MCF 10A (cell line): Measurements from ENCODE around the gene PLXNA1. TPM values are rescaled to one million over a fixed set of nuclear protein-coding genes. Genes with fewer than 3 reads are reported as not detected.

ENCODE experiments used
- BruUV-seq: library from RNA; stranded (reverse); fragments of 400-500 nt; replicated peaks from 2 replicates; lab custom pipeline; 2021; lab: Mats Ljungman, UMichigan
- CTCF ChIA-PET: fragments of 300-600 bp; sonication (Branson Sonifier 250); formaldehyde crosslinking; extraction: SDS; loops from one replicate; lab custom pipeline; 2021; ENCODE audit warnings: antibody characterized with exemption, inconsistent platforms; lab: Yijun Ruan, JAX
- POLR2A ChIA-PET: fragments of 300-600, 350-650 bp; sonication (Branson Sonifier 250); formaldehyde crosslinking; extraction: SDS; loops from one replicate; lab custom pipeline; 2020; ENCODE audit warnings: antibody characterized with exemption, inconsistent platforms; lab: Yijun Ruan, JAX
- DNase-seq: peaks from one replicate; pipeline ENCODE4 v3.0.0-alpha.2; 2018; ENCODE audit not compliant: unreplicated experiment
- H3K27ac Mint-ChIP-seq: one replicate; pipeline ENCODE4 v1.8.0; 2022; ENCODE audit warnings: mild to moderate bottlenecking, low read depth, mixed read lengths; ENCODE audit not compliant: unreplicated experiment
- H3K27me3 Mint-ChIP-seq: one replicate; pipeline ENCODE4 v1.8.0; 2022; ENCODE audit warnings: mixed read lengths; ENCODE audit not compliant: insufficient read depth, unreplicated experiment
- H3K36me3 Mint-ChIP-seq: one replicate; pipeline ENCODE4 v1.8.0; 2022; ENCODE audit warnings: mild to moderate bottlenecking, moderate library complexity, mixed read lengths; ENCODE audit not compliant: insufficient read depth, unreplicated experiment
- H3K4me1 Mint-ChIP-seq: one replicate; pipeline ENCODE4 v1.8.0; 2022; ENCODE audit warnings: mixed read lengths; ENCODE audit not compliant: insufficient read depth, unreplicated experiment
- H3K4me3 Mint-ChIP-seq: one replicate; pipeline ENCODE4 v1.8.0; 2022; ENCODE audit warnings: mild to moderate bottlenecking, moderate library complexity, mixed read lengths; ENCODE audit not compliant: unreplicated experiment
- H3K9me3 Mint-ChIP-seq: one replicate; pipeline ENCODE4 v1.8.0; 2022; ENCODE audit warnings: mixed read lengths; ENCODE audit not compliant: unreplicated experiment
- CTCF ChIP-seq: fragments of 200-600 bp; IDR thresholded peaks from one replicate; pipeline ENCODE4 v1.8.0; 2022; ENCODE audit warnings: antibody characterized with exemption, mild to moderate bottlenecking; ENCODE audit not compliant: unreplicated experiment
- intact Hi-C: fragments of 100-400 bp; cut with micrococcal nuclease; formaldehyde crosslinking; loops from 2 replicates; pipeline ENCODE4 v1.14.1; 2022
- total RNA-seq: library from RNA; stranded (reverse); gene quantifications from 2 replicates; pipeline ENCODE4 v1.2.3, GENCODE V29; 2022

Gene PLXNA1
- total RNA-seq, 1 experiment from 2014 or later: 48.4 TPM

- no peak overlapping the region for H3K4me3 Mint-ChIP-seq
- TF ChIP-seq CTCF: no peak
- no peak overlapping the region for H3K27ac Mint-ChIP-seq
- DNase-seq: no peak
- intact Hi-C loops: no loop called here
- H3K9me3 Mint-ChIP-seq: no peaks in the 10 kb centered on the region
- H3K27me3 Mint-ChIP-seq: no peaks in the 10 kb centered on the region
- H3K4me1 Mint-ChIP-seq: peaks cover 9% of the 10 kb centered on the region
- CTCF ChIA-PET: interaction anchor here (0.5 to 1.5 kb wide), 2 partner anchors 440 to 546 kb away, joined by 3 read pairs; no protein-coding TSS in a partner anchor
- H3K36me3 Mint-ChIP-seq: peaks cover 42% of the 10 kb centered on the region
- POLR2A ChIA-PET: interaction anchor here (1.3 kb wide), 1 partner anchor 23 kb away, joined by 5 read pairs; no protein-coding TSS in a partner anchor
- BruUV-seq: no TSS peak
Measured at GRCh38 chr3:127013181-127013580, 30.3 kb downstream of the PLXNA1 start.

GRCh38 chr3:127013758-127014535, 31.0 kb downstream of the PLXNA1 start:
- peaks cover 13% of the 10 kb centered on the region for H3K4me1 Mint-ChIP-seq
- H3K4me3 Mint-ChIP-seq: no peak overlapping the region
- H3K36me3 Mint-ChIP-seq: peaks cover 47% of the 10 kb centered on the region
- no peaks in the 10 kb centered on the region for H3K9me3 Mint-ChIP-seq
- no peak overlapping the region for H3K27ac Mint-ChIP-seq
- no peaks in the 10 kb centered on the region for H3K27me3 Mint-ChIP-seq
- TSS peak; percentile 16 for BruUV-seq
- intact Hi-C loops: no loop called here
- POLR2A ChIA-PET: no interaction called here
- no peak for DNase-seq
- no peak for TF ChIP-seq CTCF
- CTCF ChIA-PET: interaction anchor here (0.5 to 1.5 kb wide), 4 partner anchors 20 to 545 kb away, joined by 3 read pairs; no protein-coding TSS in a partner anchor

- no TSS peak for BruUV-seq
- Mint-ChIP-seq H3K9me3 (no peaks in the 10 kb centered on the region), H3K27ac (no peak overlapping the region), H3K4me1 (peaks cover 16% of the 10 kb centered on the region), H3K36me3 (peaks cover 51% of the 10 kb centered on the region), H3K4me3 (no peak overlapping the region), H3K27me3 (no peaks in the 10 kb centered on the region)
- TF ChIP-seq CTCF: no peak
- DNase-seq: no peak
- intact Hi-C loops: no loop called here
- ChIA-PET POLR2A (interaction anchor here (0.6 kb wide), 1 partner anchor 56 kb away, joined by 4 read pairs; no protein-coding TSS in a partner anchor), CTCF (interaction anchor here (0.6 kb wide), 3 partner anchors 20 to 138 kb away, joined by 3 to 4 read pairs (median 3); no protein-coding TSS in a partner anchor)
Measured at GRCh38 chr3:127014536-127015281, 31.8 kb downstream of the PLXNA1 start.
